Measurements from ENCODE around the gene ZBTB6.
"Not testable (repeated sequence)": the region's sequence is repeated elsewhere in the genome, so short reads cannot be mapped to it uniquely, and the experiment has no call there.

Gene ZBTB6

DNA sequence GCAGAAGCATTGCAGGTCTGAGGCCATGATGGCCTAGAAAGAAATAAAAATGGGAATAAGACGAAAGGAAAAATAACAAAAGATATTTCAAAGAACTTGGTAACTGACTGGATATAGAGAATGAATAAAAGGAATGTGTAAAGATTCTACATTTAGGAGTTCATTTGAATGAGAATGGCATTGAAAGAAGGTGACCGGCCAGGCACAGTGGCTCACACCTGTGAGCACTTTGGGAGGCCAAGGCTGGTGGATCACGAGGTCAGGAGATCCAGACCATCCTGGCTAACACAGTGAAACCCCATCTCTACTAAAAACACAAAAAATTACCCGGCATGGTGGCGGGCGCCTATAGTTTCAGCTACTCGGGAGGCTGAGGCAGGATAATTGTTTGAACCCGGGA, 9.6 kb upstream of the ZBTB6 start:
- DNase-seq: no peak

DNA sequence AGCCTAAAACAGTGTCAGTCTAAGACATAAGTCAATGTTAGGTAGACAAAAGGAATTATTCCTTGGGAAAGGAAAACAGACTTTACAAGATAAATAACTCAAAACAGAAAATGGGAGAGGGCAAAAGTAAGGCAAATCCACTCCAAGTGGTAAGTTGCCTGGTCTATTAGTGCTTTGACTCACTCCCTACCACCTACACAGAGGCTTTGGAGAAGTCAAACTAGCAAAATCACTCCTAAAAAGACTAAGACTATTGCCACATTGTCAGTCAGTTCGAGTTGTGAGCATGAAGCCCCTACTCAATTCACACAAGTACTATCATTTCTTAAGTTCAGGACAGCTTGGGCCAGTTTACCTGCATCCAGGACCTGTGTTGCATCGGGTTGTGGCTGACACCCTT, 5.2 kb upstream of the ZBTB6 start:
- DNase-seq: no peak

DNA sequence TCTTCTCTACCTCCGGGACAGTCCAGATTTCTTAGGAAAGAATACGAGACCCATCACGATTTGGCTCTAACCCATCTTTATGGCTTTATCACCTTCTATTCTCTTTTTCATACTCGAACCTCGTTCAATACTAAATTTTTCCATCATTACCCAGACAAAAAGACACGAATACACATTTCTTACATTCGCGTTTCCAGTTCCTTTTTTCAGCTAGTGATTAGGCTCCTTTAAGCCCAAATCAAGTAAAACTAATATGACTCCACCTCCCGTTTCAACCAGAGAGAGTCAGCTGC, 506 bp downstream of the ZBTB6 start:
- no peak for DNase-seq

DNA sequence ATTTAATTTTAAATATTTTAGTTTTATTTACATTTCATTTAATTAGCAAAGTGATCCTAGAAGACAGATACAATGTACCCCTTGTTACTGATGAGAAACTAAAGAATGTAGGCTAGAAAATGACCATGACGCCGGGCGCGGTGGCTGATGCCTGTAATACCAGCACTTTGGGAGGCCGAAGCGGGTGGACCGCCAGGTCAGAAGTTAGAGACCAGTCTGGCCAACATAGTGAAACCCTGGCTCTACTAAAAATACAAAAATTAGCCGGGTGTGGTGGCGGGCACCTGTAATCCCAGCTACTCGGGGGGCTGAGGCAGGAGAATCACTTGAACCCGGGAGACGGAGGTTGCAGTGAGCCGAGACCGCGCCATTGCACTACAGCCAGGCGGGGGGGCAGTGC, 7.0 kb downstream of the ZBTB6 start:
- DNase-seq: not testable (repeated sequence)

DNA sequence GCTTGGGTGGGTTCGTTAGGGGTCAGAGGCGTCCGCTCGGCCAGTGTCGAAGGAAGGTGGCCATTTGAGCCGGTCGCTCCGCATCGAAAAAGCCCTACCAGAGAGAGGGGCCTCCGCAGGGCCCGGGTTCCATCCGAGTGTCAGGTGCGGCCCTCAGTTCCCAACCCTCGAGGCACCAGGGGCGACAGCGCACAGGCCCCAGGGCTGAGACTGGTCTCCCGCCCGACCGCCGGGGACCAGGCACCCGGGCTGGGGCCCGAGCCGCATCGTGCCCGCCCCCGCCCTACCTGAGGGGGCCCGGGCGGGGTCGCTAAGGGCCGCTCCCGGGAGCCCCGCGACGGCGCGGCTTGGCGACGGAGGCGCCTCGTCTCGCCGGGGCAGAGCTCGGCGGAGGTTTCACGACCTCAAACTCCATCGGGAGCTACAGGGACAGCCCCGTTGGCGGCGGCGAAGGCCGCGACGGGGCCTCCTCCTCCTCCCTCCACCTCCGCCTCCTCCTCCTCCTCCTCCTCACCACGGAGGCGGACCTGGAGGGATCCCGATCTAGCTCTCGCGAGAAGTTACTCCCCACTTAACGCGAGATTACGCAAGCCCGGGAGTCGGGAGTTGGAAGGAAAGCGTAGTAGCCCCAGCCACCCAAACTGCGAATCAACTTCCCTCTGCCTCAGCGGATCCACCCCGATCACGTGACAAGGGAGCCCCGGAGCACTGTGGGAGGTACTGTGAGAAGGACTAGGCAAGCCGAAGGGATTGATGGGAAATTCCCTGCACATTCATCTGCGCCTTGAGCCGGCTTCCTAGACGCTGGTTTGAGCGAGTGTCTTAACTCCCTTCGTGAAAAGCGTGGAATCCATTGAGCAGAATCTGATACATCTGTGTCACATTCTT, 8.1 kb downstream of the ZBTB6 start, which contains the start of gene RC3H2:
Gene RC3H2, minus strand, starts transcription at position 537 of the 888 bp plus-strand sequence. CDS start 7,850 bp downstream, outside the sequence.
- peak; percentile 99 for DNase-seq

DNA sequence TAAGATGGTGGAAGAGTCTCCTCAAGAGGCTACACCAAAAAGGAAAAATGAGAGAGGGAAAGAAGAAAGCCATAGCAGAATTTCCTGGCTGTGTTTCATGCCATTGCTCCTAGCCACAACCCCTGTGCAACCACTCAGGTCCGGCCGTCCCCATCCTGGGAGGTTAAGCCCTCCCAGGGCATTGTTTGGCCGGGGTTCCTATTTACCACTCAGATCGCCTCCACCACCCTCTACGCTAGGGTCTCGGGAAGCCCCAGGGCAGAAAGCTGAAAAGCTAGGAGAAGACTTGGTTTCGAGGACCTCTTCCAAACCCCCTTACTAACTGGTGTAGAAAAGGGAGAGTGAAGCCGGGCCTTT, 8.7 kb downstream of the ZBTB6 start:
- DNase-seq: peak in 1 of 2 experiments; percentile 13

DNA sequence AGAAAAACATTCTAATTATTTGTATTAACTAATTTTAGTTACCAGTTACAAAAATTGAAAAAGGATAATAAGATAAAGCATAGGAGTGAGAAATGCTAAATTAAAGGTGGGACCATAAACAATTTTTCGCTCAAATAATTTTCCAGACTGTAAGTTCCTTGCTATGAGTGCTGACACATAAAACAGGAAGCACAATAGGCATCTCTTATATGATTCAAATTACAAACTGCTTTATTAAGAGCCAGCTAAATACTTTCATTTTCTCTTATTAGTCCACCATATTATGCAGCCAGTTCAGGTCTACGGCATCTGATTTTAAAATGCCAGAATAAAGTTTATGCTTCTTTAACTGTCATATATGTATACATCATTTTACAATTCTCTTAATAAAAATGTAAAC, 12.3 kb downstream of the ZBTB6 start:
- no peak for DNase-seq

DNA sequence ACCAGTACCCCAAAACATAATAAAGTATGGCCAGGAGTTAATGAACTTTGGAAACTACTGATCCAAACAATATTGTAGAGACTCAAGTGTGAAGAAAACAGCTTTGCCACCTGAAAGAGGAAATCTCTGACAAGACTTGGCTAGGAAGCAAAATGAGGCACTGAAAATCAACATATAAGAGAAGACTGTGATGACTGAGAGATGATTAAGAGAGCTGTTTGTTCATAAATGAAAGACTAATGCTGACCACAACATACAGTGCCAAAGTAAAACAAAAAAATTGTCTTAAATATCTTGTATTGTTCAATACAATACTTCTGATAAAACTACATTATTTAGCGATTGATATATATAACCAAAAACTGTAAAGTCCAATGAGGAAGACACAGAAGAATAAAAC, 15.2 kb downstream of the ZBTB6 start:
- no peak for DNase-seq

DNA sequence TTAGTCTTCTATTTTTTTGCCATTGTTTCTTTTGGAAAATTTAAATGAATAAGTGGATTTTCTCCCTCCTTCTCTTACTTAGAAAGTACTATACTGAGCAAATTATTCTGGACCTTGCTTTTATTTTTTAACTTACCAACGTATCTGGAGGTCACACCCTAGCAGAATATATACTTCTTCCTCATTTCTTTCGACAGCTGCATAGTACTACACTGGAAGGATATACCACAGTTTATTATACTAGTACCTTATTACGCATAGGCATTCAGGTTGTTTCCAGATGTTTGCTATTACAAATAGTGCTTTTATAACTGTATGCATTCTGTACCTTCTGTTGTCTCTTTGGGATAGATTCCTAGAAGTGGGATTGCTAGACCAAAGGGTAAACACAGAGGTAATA, 24.6 kb downstream of the ZBTB6 start:
- no peak for DNase-seq

DNA sequence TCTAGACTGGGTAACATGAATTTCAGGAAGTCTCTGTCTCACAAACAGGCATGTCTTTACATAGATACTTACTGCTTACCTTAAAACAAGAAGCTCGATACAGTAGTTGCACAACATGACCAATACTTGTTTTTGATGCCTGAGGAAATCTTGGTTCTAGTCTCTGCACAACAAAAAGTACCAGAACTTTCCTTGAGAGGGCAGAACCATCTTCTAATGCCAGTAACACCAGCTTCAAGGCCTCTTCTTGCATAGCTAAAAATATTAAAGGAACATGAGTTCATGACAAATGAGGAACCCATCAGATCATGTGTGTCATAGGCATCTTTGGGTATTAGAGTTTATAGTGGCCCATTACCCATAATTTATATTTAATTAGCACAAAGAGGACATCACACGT, 30.0 kb downstream of the ZBTB6 start:
- no peak for DNase-seq

DNA sequence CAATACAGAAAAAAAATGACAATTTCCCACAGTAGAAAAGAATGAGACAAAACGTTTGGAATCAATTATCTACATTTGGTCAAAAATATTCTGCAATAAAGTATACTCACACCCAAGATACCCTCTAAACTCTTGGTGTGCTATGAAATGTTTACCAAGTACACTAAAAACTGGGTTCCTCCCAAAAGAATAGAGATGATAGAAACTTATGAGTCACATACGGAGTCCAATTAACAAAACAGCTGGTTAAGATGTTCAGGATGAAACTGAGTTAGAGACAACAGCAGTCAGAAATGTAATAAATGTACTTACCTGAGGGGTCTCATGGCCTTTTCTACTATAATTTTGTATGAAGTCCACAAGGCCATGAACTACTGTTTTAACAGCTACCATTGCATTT, 33.7 kb downstream of the ZBTB6 start:
- DNase-seq: no peak

DNA sequence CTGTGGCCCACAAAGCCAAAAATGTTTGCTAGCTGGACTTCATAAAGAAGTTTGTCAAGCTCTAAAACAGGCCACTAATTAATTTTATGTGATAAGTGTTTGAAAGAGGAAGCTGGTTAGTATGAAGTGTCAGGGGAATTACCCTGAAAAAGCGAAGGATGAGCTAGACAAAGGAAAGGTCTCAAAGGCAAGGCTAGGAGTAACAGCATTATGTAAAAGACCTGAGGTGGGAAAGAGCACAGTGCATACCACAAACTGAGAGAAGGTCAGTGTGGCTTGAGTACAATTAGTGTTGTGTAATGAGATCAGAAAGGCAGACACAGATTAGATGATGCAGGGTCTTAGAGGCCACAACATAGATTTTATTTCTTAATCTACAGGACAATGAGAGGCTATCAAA, 37.6 kb downstream of the ZBTB6 start:
- no peak for DNase-seq

DNA sequence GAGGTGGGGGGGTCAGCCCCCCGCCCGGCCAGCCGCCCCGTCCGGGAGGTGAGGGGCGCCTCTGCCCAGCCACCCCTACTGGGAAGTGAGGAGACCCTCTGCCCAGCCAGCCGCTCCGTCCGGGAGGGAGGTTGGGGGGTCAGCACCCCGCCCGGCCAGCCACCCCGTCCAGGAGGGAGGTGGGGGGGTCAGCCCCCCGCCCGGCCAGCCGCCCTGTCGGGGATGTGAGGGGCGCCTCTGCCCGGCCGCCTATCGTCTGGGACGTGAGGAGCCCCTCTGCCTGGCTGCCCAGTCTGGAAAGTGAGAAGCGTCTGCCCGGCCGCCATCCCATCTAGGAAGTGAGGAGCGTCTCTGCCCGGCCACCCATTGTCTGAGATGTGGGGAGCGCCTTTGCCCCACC, 45.8 kb downstream of the ZBTB6 start:
- not testable (repeated sequence) for DNase-seq

DNA sequence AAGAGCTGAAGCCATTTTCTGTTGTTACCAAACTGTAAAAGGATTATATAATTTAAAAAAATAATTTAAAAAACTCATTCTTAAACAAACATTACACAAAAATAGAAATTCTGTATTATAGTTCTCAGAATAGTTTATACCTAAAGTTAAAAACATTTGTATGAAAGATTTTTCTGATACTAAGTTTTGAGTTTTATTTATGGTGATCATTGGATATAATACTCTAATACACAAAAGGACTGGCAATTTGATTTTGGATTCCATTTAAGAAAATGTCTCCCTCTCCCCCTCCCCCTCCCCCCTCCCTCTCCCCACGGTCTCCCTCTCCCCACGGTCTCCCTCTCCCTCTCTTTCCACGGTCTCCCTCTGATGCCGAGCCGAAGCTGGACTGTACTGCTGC, 47.0 kb downstream of the ZBTB6 start:
- no peak for DNase-seq

DNA sequence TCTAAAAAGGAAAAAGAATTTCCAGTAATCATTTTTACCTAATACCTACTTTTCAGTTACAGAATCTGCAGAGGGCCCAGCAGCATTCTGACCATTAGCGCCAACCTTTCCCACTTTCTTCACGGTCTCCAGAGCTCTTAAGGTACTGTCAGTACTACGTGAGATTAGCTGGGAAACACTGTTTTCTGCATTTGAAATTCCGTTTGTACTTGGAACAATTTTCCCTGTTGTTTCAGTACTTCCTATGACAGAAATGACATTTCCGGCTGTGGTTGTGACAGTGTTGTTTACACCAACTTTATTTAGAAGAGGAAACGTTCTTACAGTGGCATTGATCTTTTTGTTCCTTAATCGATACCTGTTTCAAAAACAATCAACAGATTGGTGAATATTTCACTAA, 47.8 kb downstream of the ZBTB6 start:
- DNase-seq: no peak

DNA sequence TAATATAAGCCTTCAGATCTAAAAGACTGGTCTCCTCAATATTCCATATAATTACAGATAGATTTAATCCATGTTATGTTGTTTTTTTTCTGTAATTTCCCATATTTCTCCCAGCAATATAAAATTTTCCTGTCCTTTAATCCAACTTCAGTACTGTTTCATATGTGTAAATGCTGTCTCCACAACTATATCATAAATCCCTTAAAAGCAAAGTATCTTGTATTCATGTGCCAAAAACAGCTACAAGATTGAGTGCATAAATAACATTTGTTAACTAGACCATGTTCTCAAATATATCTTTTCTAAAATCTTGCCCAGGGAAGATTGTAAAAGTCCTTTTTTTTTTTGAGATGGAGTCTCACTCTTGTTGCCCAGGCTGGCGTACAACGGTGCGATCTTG, 49.7 kb downstream of the ZBTB6 start:
- no peak for DNase-seq

DNA sequence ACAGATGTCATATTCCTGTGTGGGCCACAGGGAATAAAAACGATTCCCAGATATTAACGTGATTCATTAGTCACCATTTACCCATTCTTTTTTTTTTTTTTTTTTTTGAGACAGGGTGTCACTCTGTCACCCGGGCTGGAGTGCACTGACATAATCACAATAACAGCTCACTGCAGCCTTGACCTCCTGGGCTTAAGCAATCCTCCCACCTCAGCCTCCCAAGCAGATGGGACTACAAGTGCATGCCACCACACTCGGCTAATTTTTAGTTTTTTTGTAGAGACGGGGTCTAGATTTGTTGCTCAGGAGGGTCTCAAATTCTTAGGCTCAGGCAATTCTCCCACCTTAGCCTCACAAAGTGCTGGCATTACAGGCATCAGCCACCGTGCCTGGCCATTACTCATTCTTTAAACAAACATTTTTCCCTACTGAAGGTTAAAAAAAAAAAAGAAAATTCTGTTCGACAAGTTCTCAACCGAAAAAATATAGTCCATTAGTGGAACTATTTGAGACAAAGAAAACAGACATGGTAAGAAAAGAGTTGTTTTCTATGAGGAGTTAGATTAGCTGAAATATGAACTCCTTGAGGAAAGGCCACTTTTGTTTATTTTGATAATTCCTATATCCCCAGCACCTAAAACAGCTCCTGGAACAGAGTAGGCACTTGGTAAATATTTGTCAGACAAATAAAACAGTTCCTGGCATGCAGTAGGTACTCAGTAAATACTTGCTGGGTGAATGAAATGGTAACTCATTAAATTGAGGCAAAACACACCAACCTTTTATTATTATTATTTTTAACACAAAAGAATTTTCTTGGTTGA, 52.6 kb downstream of the ZBTB6 start:
- DNase-seq: no peak

Measured in NCI-H1930 (cell line).